H1 (cell line): ENCODE results near the gene DDX47. TPM values are rescaled to one million over a fixed set of nuclear protein-coding genes. Genes with fewer than 3 reads are reported as not detected.

Experiments used
- CTCF ChIA-PET: fragments of 300-600 bp; sonication (Branson Sonifier 250); formaldehyde crosslinking; loops from one replicate; lab custom pipeline; 2021; ENCODE audit not compliant: partially characterized antibody; lab: Charles Lee
- POLR2A ChIA-PET: fragments of 300-600 bp; sonication (Branson Sonifier 250); formaldehyde crosslinking; loops from one replicate; lab custom pipeline; 2021; ENCODE audit warnings: inconsistent platforms; ENCODE audit not compliant: partially characterized antibody; lab: Charles Lee
- DNase-seq, 2 experiments: peaks; one replicate each; pipeline versions ENCODE4 v3.0.0 to v3.0.0-alpha.2; 2010 to 2022; ENCODE audit warnings: low spot score in 2 of 2, low read depth in 1 of 2, mixed read lengths in 1 of 2
- FAIRE-seq: peaks from 2 replicates; lab custom pipeline; 2011; peaks lifted over from hg19 to GRCh38; lab: Jason Lieb, UNC
- H2AFZ ChIP-seq: 2 replicates; pipeline ENCODE4 v1.8.1; 2012; ENCODE audit warnings: low read length, inconsistent platforms
- H2AK5ac ChIP-seq: 2 replicates; pipeline ENCODE4 v1.6.1; 2013; ENCODE audit warnings: low read depth, low read length
- H2BK120ac ChIP-seq: replicated peaks from 2 replicates; pipeline ENCODE3; 2013; ENCODE audit warnings: low read depth, low read length, inconsistent platforms
- H2BK12ac ChIP-seq: 2 replicates; pipeline ENCODE4 v1.6.1; 2013; ENCODE audit warnings: low read depth, low read length
- H2BK15ac ChIP-seq: 2 replicates; pipeline ENCODE4 v1.6.1; 2013; ENCODE audit warnings: low read length
- H2BK20ac ChIP-seq: 2 replicates; pipeline ENCODE4 v1.6.1; 2013; ENCODE audit warnings: low read length
- H2BK5ac ChIP-seq: 2 replicates; pipeline ENCODE4 v1.6.1; 2013; ENCODE audit warnings: low read depth, low read length
- H3K14ac ChIP-seq: 2 replicates; pipeline ENCODE4 v1.6.1; 2013; ENCODE audit warnings: inconsistent platforms; ENCODE audit not compliant: insufficient read length
- H3K18ac ChIP-seq: 2 replicates; pipeline ENCODE4 v1.6.1; 2013; ENCODE audit warnings: low read length; ENCODE audit errors: extremely low read depth
- H3K23ac ChIP-seq: 2 replicates; pipeline ENCODE4 v1.6.1; 2013; ENCODE audit warnings: inconsistent platforms; ENCODE audit not compliant: insufficient read length
- H3K23me2 ChIP-seq: 2 replicates; pipeline ENCODE4 v1.6.1; 2013; ENCODE audit warnings: low read depth, low read length
- H3K27ac ChIP-seq: 2 replicates; pipeline ENCODE4 v1.6.1; 2011; ENCODE audit warnings: low read depth, low read length, inconsistent platforms
- H3K27me3 ChIP-seq, 4 experiments: replicated peaks in 1 of 4; 1 replicate in 1 of 4; 2 replicates in 3 of 4; pipeline versions ENCODE4 v1.6.1 to v1.8.1; 2011 to 2013; ENCODE audit warnings: low read length in 3 of 4, mild to moderate bottlenecking in 3 of 4, inconsistent platforms in 2 of 4, mixed read lengths in 2 of 4, moderate library complexity in 1 of 4; ENCODE audit not compliant: control insufficient read depth in 3 of 4, insufficient read depth in 3 of 4; ENCODE audit errors: extremely low read depth in 1 of 4
- H3K36me3 ChIP-seq, 4 experiments: 2 replicates each; pipeline versions ENCODE4 v1.6.1 to v1.8.1; 2011 to 2013; ENCODE audit warnings: mild to moderate bottlenecking in 4 of 4, low read length in 3 of 4, moderate library complexity in 2 of 4, control low read depth in 1 of 4, inconsistent platforms in 1 of 4; ENCODE audit not compliant: insufficient read depth in 4 of 4, control insufficient read depth in 2 of 4
- H3K4ac ChIP-seq: replicated peaks from 2 replicates; pipeline ENCODE3; 2013; ENCODE audit warnings: low read length, low read depth, mixed read lengths, inconsistent platforms; ENCODE audit not compliant: insufficient read length
- H3K4me1 ChIP-seq, 4 experiments: replicated peaks in 1 of 4; 1 replicate in 1 of 4; 2 replicates in 3 of 4; pipeline versions ENCODE4 v1.6.1 to v1.8.1; 2011 to 2013; ENCODE audit warnings: low read length in 3 of 4, inconsistent platforms in 2 of 4, mixed read lengths in 1 of 4; ENCODE audit not compliant: insufficient read depth in 4 of 4, control insufficient read depth in 3 of 4
- H3K4me2 ChIP-seq, 2 experiments: 2 replicates each; pipeline versions ENCODE4 v1.6.1 to v1.8.1; 2011 to 2013; ENCODE audit warnings: low read depth in 2 of 2, low read length in 2 of 2, control low read depth in 1 of 2, inconsistent platforms in 1 of 2, mild to moderate bottlenecking in 1 of 2; ENCODE audit not compliant: insufficient read depth in 1 of 2
- H3K4me3 ChIP-seq, 4 experiments: fragments of 200-600, 300-600 bp in 1 of 4; sonication (generic), shearing (Covaris generic), sonication (Bioruptor Twin) in 1 of 4; 2 replicates each; pipeline versions ENCODE4 v1.5.1 to v1.8.1; 2011 to 2016; ENCODE audit warnings: low read length in 4 of 4, low read depth in 3 of 4, control low read depth in 2 of 4, inconsistent platforms in 2 of 4, mild to moderate bottlenecking in 2 of 4, mixed read lengths in 1 of 4, moderate library complexity in 1 of 4; ENCODE audit not compliant: insufficient read depth in 2 of 4; ENCODE audit errors: extremely low read depth in 1 of 4
- H3K56ac ChIP-seq: replicated peaks from 2 replicates; pipeline ENCODE3; 2013; ENCODE audit warnings: low read depth, mild to moderate bottlenecking, mixed read lengths, low read length, inconsistent platforms; ENCODE audit not compliant: insufficient read length
- H3K79me1 ChIP-seq: 2 replicates; pipeline ENCODE4 v1.6.1; 2013; ENCODE audit warnings: low read depth, low read length, control low read depth
- H3K79me2 ChIP-seq, 2 experiments: 2 replicates each; pipeline versions ENCODE4 v1.6.1 to v1.8.1; 2012 to 2013; ENCODE audit warnings: low read length in 2 of 2, mild to moderate bottlenecking in 2 of 2, inconsistent platforms in 1 of 2; ENCODE audit not compliant: insufficient read depth in 2 of 2, control insufficient read depth in 1 of 2
- H3K9ac ChIP-seq, 4 experiments: replicated peaks in 1 of 4; 1 replicate in 1 of 4; 2 replicates in 3 of 4; pipeline versions ENCODE4 v1.6.1 to v1.8.1; 2011 to 2013; ENCODE audit warnings: low read depth in 3 of 4, low read length in 3 of 4, control low read depth in 2 of 4, mild to moderate bottlenecking in 2 of 4, moderate library complexity in 2 of 4, inconsistent platforms in 1 of 4; ENCODE audit errors: extremely low read depth in 1 of 4
- H3K9me3 ChIP-seq, 2 experiments: 2 replicates each; pipeline versions ENCODE4 v1.6.1 to v1.8.1; 2012 to 2013; ENCODE audit warnings: mild to moderate bottlenecking in 2 of 2, moderate library complexity in 2 of 2, control low read depth in 1 of 2, inconsistent platforms in 1 of 2, low read depth in 1 of 2, low read length in 1 of 2, mixed read lengths in 1 of 2; ENCODE audit not compliant: insufficient read depth in 2 of 2
- H4K20me1 ChIP-seq, 2 experiments: replicated peaks in 1 of 2; 2 replicates each; pipeline versions ENCODE3 to v1.8.1; 2011 to 2013; ENCODE audit warnings: inconsistent platforms in 2 of 2, low read length in 2 of 2, mild to moderate bottlenecking in 1 of 2; ENCODE audit not compliant: insufficient read depth in 2 of 2, control insufficient read depth in 1 of 2
- H4K5ac ChIP-seq: 2 replicates; pipeline ENCODE4 v1.6.1; 2013; ENCODE audit warnings: low read length, low read depth, mixed read lengths, inconsistent platforms; ENCODE audit not compliant: insufficient read length
- H4K8ac ChIP-seq: 2 replicates; pipeline ENCODE4 v1.8.0; 2013; ENCODE audit warnings: mild to moderate bottlenecking, moderate library complexity, low read length, inconsistent platforms; ENCODE audit not compliant: insufficient read depth; ENCODE audit errors: extremely low read depth
- H4K91ac ChIP-seq: replicated peaks from 2 replicates; pipeline ENCODE3; 2013; ENCODE audit warnings: low read length, mixed read lengths, inconsistent platforms; ENCODE audit not compliant: insufficient read length
- EGR1 ChIP-seq: IDR thresholded peaks from 2 replicates; pipeline ENCODE4 v1.6.1; 2011; ENCODE audit warnings: low read depth, low read length, borderline replicate concordance
- SIN3A ChIP-seq, 2 experiments: IDR thresholded peaks in 1 of 2; conservative IDR thresholded peaks in 1 of 2; 2 replicates each; pipeline ENCODE4 v1.6.1; 2011 to 2012; ENCODE audit warnings: low read length in 2 of 2, improper control_type of control experiment in 1 of 2, low read depth in 1 of 2, mild to moderate bottlenecking in 1 of 2
- SP2 ChIP-seq: IDR thresholded peaks from 2 replicates; pipeline ENCODE4 v1.6.1; 2012; ENCODE audit warnings: mild to moderate bottlenecking, low read length, inconsistent platforms
- WGBS, 2 experiments: shearing (Covaris generic) in 1 of 2; methylation state at CpG; one replicate each; pipeline versions ENCODE4 v1.1.6 to v1.1.7; 2013 to 2015; ENCODE audit warnings: low lambda C conversion rate in 2 of 2, mixed read lengths in 2 of 2, inconsistent platforms in 1 of 2, low coverage in 1 of 2, missing lambda C conversion rate in 1 of 2; ENCODE audit not compliant: insufficient replicate concordance in 2 of 2, insufficient coverage in 1 of 2, insufficient read length in 1 of 2; ENCODE audit errors: extremely low coverage in 1 of 2, missing lambda C conversion rate in 1 of 2; 5-methylcytosine and 5-hydroxymethylcytosine counted together
- polyA plus RNA-seq, 7 experiments: library from polyadenylated mRNA; depleted of rRNA in 3 of 7; stranded (reverse) in 5 of 7; unstranded in 2 of 7; fragments of >200 nt in 5 of 7; fragments of 200-250 nt in 2 of 7; gene quantifications; 1 replicate in 5 of 7; 2 replicates in 1 of 7; 4 replicates in 1 of 7; pipeline versions ENCODE4 v1.2.1 to v1.2.3, GENCODE V29; 2011 to 2013; ENCODE audit warnings: missing spikeins in 2 of 7, mixed read lengths in 2 of 7
- total RNA-seq: library from RNA; stranded (reverse); fragmentation: NEBNext Ultra II Directional; extraction: Animal tissue kit (Norgen Biotek cat#: 25700); gene quantifications from 2 replicates; pipeline ENCODE4 v1.2.1, GENCODE V29; 2021
- TF ChIP-seq, protein P1 (sequence below): IDR thresholded peaks from 2 replicates; pipeline ENCODE4 v1.6.1; 2012; ENCODE audit warnings: low read length, inconsistent platforms

Gene DDX47
- total and polyA plus RNA-seq, 2 of the 8 experiments (the other 6 are each of a cell fraction or from before 2014, with no cell fraction given) = 54.4 to 74.2 TPM

DNA sequence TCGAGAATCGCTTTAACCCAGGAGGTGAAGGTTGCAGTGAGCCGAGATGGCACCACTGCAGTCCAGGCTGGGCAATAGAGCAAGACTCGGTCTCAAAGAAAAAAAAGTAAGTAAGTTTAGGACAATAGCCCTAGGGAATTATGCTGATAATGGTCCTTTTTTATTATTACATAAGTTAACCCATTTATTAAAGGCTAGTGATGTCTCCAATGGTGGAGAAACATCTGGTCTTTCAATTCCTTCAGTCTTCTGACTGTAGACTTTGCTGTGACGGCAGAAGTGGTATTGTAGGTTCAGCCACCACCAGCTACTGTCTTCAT, 27.4 kb downstream of the DDX47 start:
- no peaks in the 10 kb centered on the region for H4K20me1 ChIP-seq
- H4K8ac ChIP-seq = no peak overlapping the region
- H3K23me2 ChIP-seq = no peaks in the 10 kb centered on the region
- no peaks in the 10 kb centered on the region for H3K9me3 ChIP-seq
- no peak overlapping the region for H2BK120ac ChIP-seq
- H2BK15ac ChIP-seq = no peak overlapping the region
- no peak overlapping the region for H2AFZ ChIP-seq
- H2BK5ac ChIP-seq = no peak overlapping the region
- no peak overlapping the region for H4K91ac ChIP-seq
- H3K18ac ChIP-seq = no peak overlapping the region
- no peak overlapping the region for H3K4me3 ChIP-seq
- CTCF ChIA-PET = interaction anchor here (1.1 kb wide), 1 partner anchor 51 kb away, joined by 5 read pairs; the partner anchor contains the start of gene GPRC5A
- no peak overlapping the region for H4K5ac ChIP-seq
- H2BK20ac ChIP-seq = no peak overlapping the region
- H3K4me1 ChIP-seq = peaks cover 0 to 2% (median 0%) of the 10 kb centered on the region in 4 experiments; a peak in 2 of 7 replicates
- no peak overlapping the region for H3K23ac ChIP-seq
- no peak overlapping the region for H3K9ac ChIP-seq
- POLR2A ChIA-PET = no interaction called here
- peaks cover 2 to 5% (median 3%) of the 10 kb centered on the region in 4 experiments; a peak in 4 of 8 replicates for H3K36me3 ChIP-seq
- DNase-seq (no peak), FAIRE-seq (no peak)
- no peaks in the 10 kb centered on the region for H3K79me1 ChIP-seq
- H3K79me2 ChIP-seq = no peaks in the 10 kb centered on the region
- H3K4ac ChIP-seq = no peak overlapping the region
- H3K14ac ChIP-seq = no peak overlapping the region
- TF ChIP-seq EGR1 (no peak), SP2 (no peak), SIN3A (conservative IDR thresholded peaks at IDR 0.05 in 1 of 2, IDR thresholded peaks at IDR 0.05 in 1 of 2; ENCODE audit: low read depth in 1 of 2, low read length in 2 of 2) (no peak)
- TF ChIP-seq, protein P1, sequence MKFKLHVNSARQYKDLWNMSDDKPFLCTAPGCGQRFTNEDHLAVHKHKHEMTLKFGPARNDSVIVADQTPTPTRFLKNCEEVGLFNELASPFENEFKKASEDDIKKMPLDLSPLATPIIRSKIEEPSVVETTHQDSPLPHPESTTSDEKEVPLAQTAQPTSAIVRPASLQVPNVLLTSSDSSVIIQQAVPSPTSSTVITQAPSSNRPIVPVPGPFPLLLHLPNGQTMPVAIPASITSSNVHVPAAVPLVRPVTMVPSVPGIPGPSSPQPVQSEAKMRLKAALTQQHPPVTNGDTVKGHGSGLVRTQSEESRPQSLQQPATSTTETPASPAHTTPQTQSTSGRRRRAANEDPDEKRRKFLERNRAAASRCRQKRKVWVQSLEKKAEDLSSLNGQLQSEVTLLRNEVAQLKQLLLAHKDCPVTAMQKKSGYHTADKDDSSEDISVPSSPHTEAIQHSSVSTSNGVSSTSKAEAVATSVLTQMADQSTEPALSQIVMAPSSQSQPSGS = no peak
- no peak overlapping the region for H2AK5ac ChIP-seq
- no peak overlapping the region for H3K27ac ChIP-seq
- H3K27me3 ChIP-seq = no peaks in the 10 kb centered on the region
- WGBS, 2 experiments = 92% methylated on average over 5 of the region's 5 CpGs; no CpG with 5 or more reads in 1 of the 2 experiments
- H3K56ac ChIP-seq = no peak overlapping the region
- no peak overlapping the region for H3K4me2 ChIP-seq
- H2BK12ac ChIP-seq = no peak overlapping the region
